Kidney epithelial cell (primary cell): ENCODE measurements around the gene DMXL1. TPM values are rescaled to one million over a fixed set of nuclear protein-coding genes. Genes with fewer than 3 reads are reported as not detected.

Experiments
- DNase-seq: peaks from one replicate; pipeline ENCODE4 v3.0.0-alpha.2; 2010; ENCODE audit warnings: low read depth
- H3K27me3 ChIP-seq: 2 replicates; pipeline ENCODE4 v1.6.0; 2011; ENCODE audit warnings: low read length; ENCODE audit not compliant: control insufficient read depth, insufficient read depth
- H3K36me3 ChIP-seq: 2 replicates; pipeline ENCODE4 v1.5.1; 2011; ENCODE audit warnings: low read length; ENCODE audit not compliant: control insufficient read depth, insufficient read depth
- H3K4me3 ChIP-seq: 2 replicates; pipeline ENCODE4 v1.5.1; 2011; ENCODE audit warnings: low read depth, mild to moderate bottlenecking, control low read depth, low read length
- CTCF ChIP-seq: IDR thresholded peaks from 2 replicates; pipeline ENCODE4 v1.5.1; 2011; ENCODE audit warnings: mild to moderate bottlenecking, moderate library complexity, low read length, control low read depth, inconsistent platforms; ENCODE audit not compliant: insufficient read depth, poor library complexity, severe bottlenecking
- total RNA-seq: library from RNA; depleted of rRNA; stranded (reverse); fragments of >200 nt; gene quantifications from 2 replicates; pipeline ENCODE4 v1.2.3, GENCODE V29; 2015

Gene DMXL1
- total RNA-seq, 1 donor from 2014 or later: 20.8 TPM

GRCh38 chr5:119257613-119258012, 186.7 kb downstream of the DMXL1 start:
- no peak for TF ChIP-seq CTCF
- DNase-seq: no peak
- Histone ChIP-seq H3K4me3 (no peak overlapping the region), H3K36me3 (no peaks in the 10 kb centered on the region), H3K27me3 (no peaks in the 10 kb centered on the region)

- TF ChIP-seq CTCF: no peak
- Histone ChIP-seq H3K4me3 (no peak overlapping the region), H3K27me3 (no peaks in the 10 kb centered on the region), H3K36me3 (no peaks in the 10 kb centered on the region)
- no peak for DNase-seq
Observed at GRCh38 chr5:119263639-119264038, 192.8 kb downstream of the DMXL1 start.

DNA sequence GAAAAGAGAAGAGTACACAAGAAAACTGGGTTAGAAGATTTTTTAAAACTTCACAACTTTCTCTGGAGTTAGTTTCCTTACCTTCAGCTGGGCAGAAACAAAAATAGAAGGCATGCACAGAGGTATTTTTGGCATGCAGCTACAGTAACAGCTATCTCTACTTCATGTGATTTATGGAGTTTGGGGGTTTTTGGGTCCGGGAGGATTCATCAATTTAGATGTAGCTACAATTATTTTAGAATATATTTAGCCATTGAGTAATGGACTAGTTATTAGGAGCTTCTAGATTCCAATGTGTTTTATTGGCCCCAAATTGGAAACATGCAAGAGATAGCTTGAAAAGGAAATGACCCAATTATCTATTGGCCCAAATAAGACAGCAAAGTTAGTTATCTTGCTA, 193.3 kb downstream of the DMXL1 start:
- DNase-seq: no peak
- Histone ChIP-seq H3K4me3 (no peak overlapping the region), H3K27me3 (no peaks in the 10 kb centered on the region), H3K36me3 (no peaks in the 10 kb centered on the region)
- no peak for TF ChIP-seq CTCF

DNA sequence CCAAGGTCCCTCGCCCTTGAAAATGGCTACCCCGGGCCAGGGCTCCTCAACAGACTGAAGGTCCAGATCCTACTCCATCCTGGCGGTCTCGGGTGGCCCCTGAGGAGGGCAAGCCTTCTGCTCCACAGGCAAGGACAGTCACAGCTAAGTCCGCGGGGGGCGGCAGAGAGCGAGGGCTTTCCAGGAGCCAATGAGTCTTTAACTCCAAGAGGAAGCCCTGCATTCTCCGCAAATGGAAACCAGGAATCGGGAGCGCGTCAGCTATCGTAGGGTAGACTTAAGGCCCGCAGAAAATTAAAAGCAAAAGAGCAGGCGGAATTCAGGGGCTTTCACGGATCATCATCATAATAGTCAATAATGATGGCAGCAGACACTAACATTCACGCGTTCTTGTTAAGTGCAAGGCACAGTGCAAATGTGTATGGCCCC, 197.1 kb downstream of the DMXL1 start:
- TF ChIP-seq CTCF: peak; percentile 93
- DNase-seq: peak; percentile 97
- H3K36me3 ChIP-seq: no peaks in the 10 kb centered on the region
- no peaks in the 10 kb centered on the region for H3K27me3 ChIP-seq
- peak overlapping the region; percentile 83 for H3K4me3 ChIP-seq

DNA sequence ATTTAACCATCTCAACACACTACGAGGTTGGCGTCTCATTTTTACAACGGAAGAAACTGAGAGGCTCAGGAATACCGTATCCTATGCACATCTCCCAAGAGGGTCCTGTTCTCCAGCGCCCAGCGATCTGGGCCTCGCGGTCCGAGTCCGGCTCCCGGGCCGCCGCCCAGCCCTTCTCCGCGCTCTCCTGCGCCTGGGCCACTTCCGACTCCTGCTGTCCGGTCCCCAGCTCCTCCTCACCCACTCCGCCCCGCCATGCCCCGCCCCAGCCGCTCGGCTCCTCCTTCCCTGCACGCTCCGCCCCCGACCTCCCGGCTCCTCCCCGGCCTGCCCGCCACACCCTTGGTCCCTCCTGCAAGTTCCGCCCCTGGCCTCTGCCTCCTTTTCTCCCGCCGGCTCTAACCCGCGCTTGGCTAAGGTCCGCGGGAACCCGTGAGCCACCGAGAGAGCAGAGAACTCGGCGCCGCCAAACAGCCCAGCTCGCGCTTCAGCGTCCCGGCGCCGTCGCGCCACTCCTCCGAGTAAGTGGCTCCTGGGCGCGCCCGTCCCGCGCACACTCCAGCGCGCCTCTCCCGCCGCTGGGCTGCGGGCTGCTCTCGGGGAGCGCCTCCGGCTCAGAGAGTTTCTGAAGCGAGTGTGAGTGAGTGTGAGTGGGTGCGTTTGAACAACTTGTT, 197.6 kb downstream of the DMXL1 start:
- DNase-seq: peak; percentile 65
- H3K36me3 ChIP-seq: no peaks in the 10 kb centered on the region
- H3K27me3 ChIP-seq: no peaks in the 10 kb centered on the region
- H3K4me3 ChIP-seq: peak overlapping the region; percentile 83
- no peak for TF ChIP-seq CTCF
